Karpas-422 (cell line): ENCODE results near the gene SQOR. TPM values are rescaled to one million over a fixed set of nuclear protein-coding genes. Genes with fewer than 3 reads are reported as not detected.

Source experiments
- DNase-seq: peaks from one replicate; pipeline ENCODE4 v3.0.0-alpha.2; 2015
- H2AFZ ChIP-seq: fragments of 200-600 bp; sonication (generic); 2 replicates; pipeline ENCODE4 v1.6.1; 2014; ENCODE audit warnings: antibody characterized with exemption, low read length, mixed read lengths
- H3K27ac ChIP-seq: fragments of 200-600 bp; sonication (generic); 2 replicates; pipeline ENCODE4 v1.5.1; 2014; ENCODE audit warnings: mild to moderate bottlenecking, low read length, moderate library complexity
- H3K27me3 ChIP-seq: fragments of 200-600 bp; sonication (generic); 2 replicates; pipeline ENCODE4 v1.6.1; 2014; ENCODE audit warnings: low read length, mixed read lengths
- H3K36me3 ChIP-seq: fragments of 200-600 bp; sonication (generic); 2 replicates; pipeline ENCODE4 v1.6.1; 2014; ENCODE audit warnings: low read length, mixed read lengths; ENCODE audit not compliant: insufficient read depth
- H3K4me1 ChIP-seq: fragments of 200-600 bp; sonication (generic); 2 replicates; pipeline ENCODE4 v1.6.1; 2014; ENCODE audit warnings: mild to moderate bottlenecking, low read length, mixed read lengths
- H3K4me2 ChIP-seq: fragments of 200-600 bp; sonication (generic); 2 replicates; pipeline ENCODE4 v1.6.1; 2014; ENCODE audit warnings: low read length, low read depth, mild to moderate bottlenecking; ENCODE audit not compliant: poor library complexity, severe bottlenecking
- H3K4me3 ChIP-seq: fragments of 200-600 bp; sonication (generic); 2 replicates; pipeline ENCODE4 v1.5.1; 2014; ENCODE audit warnings: mild to moderate bottlenecking, antibody characterized with exemption, low read length, mixed read lengths
- H3K79me2 ChIP-seq: fragments of 200-600 bp; sonication (generic); 2 replicates; pipeline ENCODE4 v1.6.1; 2014; ENCODE audit warnings: mild to moderate bottlenecking, low read length, mixed read lengths
- H3K9ac ChIP-seq: fragments of 200-600 bp; sonication (generic); 2 replicates; pipeline ENCODE4 v1.6.0; 2014; ENCODE audit warnings: low read length
- H3K9me2 ChIP-seq: fragments of 200-600 bp; sonication (generic), shearing (Covaris generic); replicated peaks from 2 replicates; pipeline ENCODE4 v1.6.0; 2014; ENCODE audit warnings: mild to moderate bottlenecking, low read length, moderate library complexity; ENCODE audit not compliant: insufficient read depth
- H3K9me3 ChIP-seq: fragments of 300-700, 200-600 bp; sonication (generic); 2 replicates; pipeline ENCODE4 v1.6.1; 2014; ENCODE audit warnings: low read length, mixed read lengths
- H4K20me1 ChIP-seq: fragments of 200-600 bp; sonication (generic); 2 replicates; pipeline ENCODE4 v1.6.1; 2014; ENCODE audit warnings: mild to moderate bottlenecking, antibody characterized with exemption, low read length, low read depth; ENCODE audit not compliant: insufficient read depth
- total RNA-seq: library from RNA; depleted of rRNA; stranded (reverse); fragments of >200 nt; shearing (Covaris generic); gene quantifications from 2 replicates; pipeline ENCODE4 v1.2.3, GENCODE V29; 2014; ENCODE audit warnings: low replicate concordance

The SQOR gene
- total RNA-seq, 1 experiment from 2014 or later: 2.1 TPM

GRCh38 chr15:45660231-45660979, 25.6 kb downstream of the SQOR start:
- no peaks in the 10 kb centered on the region for H3K9me3 ChIP-seq
- no peak overlapping the region for H3K9ac ChIP-seq
- H3K4me2 ChIP-seq: no peak overlapping the region
- H3K36me3 ChIP-seq: no peaks in the 10 kb centered on the region
- no peak overlapping the region for H3K27ac ChIP-seq
- no peaks in the 10 kb centered on the region for H3K4me1 ChIP-seq
- H3K27me3 ChIP-seq: no peaks in the 10 kb centered on the region
- H3K79me2 ChIP-seq: no peaks in the 10 kb centered on the region
- no peak overlapping the region for H2AFZ ChIP-seq
- no peaks in the 10 kb centered on the region for H3K9me2 ChIP-seq
- H4K20me1 ChIP-seq: no peaks in the 10 kb centered on the region
- DNase-seq: no peak
- no peak overlapping the region for H3K4me3 ChIP-seq

GRCh38 chr15:45662375-45662774, 27.5 kb downstream of the SQOR start:
- H3K36me3 ChIP-seq: no peaks in the 10 kb centered on the region
- H3K4me1 ChIP-seq: no peaks in the 10 kb centered on the region
- H3K27me3 ChIP-seq: no peaks in the 10 kb centered on the region
- H3K9ac ChIP-seq: no peak overlapping the region
- no peak overlapping the region for H3K4me3 ChIP-seq
- H3K4me2 ChIP-seq: no peak overlapping the region
- H3K79me2 ChIP-seq: no peaks in the 10 kb centered on the region
- no peak for DNase-seq
- H2AFZ ChIP-seq: no peak overlapping the region
- H4K20me1 ChIP-seq: no peaks in the 10 kb centered on the region
- no peaks in the 10 kb centered on the region for H3K9me2 ChIP-seq
- no peaks in the 10 kb centered on the region for H3K9me3 ChIP-seq
- no peak overlapping the region for H3K27ac ChIP-seq

DNA sequence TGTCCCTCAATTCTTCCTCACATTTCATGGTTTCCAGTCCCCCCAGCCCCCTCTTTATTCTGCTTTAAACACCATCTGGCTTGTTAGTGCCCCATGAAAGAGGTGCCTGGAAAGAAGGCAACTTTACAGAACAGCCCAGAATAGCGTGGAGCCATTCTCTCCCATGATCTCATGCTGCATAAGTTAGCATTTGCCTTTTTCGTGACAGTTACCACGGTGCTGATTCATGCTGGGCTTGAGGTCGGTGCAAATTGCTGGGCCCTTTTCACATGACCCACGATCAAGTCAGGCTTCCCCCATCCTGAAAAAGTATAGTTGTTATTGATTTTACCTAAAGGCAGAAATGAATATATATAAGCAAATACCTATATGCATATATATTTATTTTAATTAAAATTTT, 29.6 kb downstream of the SQOR start:
- Histone ChIP-seq H3K9ac (no peak overlapping the region), H3K79me2 (no peaks in the 10 kb centered on the region), H3K4me3 (no peak overlapping the region), H3K27ac (no peak overlapping the region), H2AFZ (no peak overlapping the region), H3K4me2 (no peak overlapping the region), H3K27me3 (no peaks in the 10 kb centered on the region), H4K20me1 (no peaks in the 10 kb centered on the region), H3K9me2 (no peaks in the 10 kb centered on the region), H3K4me1 (no peaks in the 10 kb centered on the region), H3K9me3 (no peaks in the 10 kb centered on the region), H3K36me3 (no peaks in the 10 kb centered on the region)
- no peak for DNase-seq

DNA sequence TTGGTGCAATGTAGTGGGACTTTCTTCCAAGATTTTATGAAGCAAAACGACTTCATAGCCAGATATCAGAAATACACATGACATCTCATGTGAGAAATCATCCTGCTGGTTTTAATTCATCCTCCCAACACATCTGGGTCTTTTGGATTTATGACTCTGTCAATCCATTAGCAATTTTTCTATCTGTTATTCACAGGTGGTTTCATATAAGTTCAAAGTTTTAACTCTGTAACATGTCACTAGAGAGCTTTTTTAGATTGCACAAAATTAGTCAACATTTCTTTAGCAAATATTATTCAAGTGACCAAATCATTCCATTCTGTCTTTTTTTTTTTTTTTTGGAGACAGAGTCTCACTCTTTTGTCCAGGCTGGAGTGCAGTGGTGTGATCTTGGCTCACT, 30.4 kb downstream of the SQOR start:
- Histone ChIP-seq H2AFZ (no peak overlapping the region), H3K9me2 (no peaks in the 10 kb centered on the region), H3K27ac (no peak overlapping the region), H3K4me2 (no peak overlapping the region), H3K36me3 (no peaks in the 10 kb centered on the region), H3K9me3 (no peaks in the 10 kb centered on the region), H4K20me1 (no peaks in the 10 kb centered on the region), H3K79me2 (no peaks in the 10 kb centered on the region), H3K4me3 (no peak overlapping the region), H3K4me1 (no peaks in the 10 kb centered on the region), H3K27me3 (no peaks in the 10 kb centered on the region), H3K9ac (no peak overlapping the region)
- DNase-seq: no peak

DNA sequence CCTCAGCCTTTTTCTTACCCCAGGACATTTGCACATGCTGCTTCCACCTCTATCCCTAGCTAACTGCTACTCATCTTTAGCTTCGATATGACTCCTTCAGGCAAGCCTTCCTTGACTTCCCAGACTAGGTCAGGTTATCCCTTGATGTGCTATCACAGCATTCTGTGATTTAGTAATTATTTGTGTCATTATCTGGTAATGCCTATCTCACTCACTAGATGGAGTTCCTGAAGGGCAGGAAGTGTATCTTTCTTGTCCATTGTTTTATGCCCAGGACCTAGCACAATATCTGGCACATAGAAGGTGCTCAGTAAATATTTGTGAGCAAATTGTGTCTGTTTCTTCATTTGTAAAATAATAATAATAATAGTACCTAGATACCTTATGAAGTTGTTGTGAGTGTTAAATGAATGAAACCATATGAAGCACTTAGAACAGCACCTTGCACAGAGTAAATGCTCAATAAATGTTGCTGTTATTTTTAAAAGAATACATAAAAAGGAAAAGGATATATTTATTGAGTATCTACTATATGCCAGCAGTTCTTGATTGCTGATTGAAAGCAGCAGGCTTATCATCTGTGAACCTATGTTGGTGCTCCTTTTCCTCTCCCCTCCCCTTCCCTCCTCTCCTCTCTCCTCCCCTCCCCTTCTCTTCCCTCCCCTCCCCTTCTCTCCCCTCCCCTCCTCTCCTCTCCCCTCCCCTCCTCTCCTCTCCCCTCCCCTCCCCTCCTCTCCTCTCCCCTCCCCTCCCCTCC, 31.5 kb downstream of the SQOR start:
- Histone ChIP-seq H3K27ac (no peak overlapping the region), H4K20me1 (no peaks in the 10 kb centered on the region), H3K4me3 (no peak overlapping the region), H3K27me3 (no peaks in the 10 kb centered on the region), H3K4me2 (no peak overlapping the region), H3K36me3 (no peaks in the 10 kb centered on the region), H3K9ac (no peak overlapping the region), H3K9me2 (no peaks in the 10 kb centered on the region), H3K9me3 (no peaks in the 10 kb centered on the region), H2AFZ (no peak overlapping the region), H3K79me2 (no peaks in the 10 kb centered on the region), H3K4me1 (no peaks in the 10 kb centered on the region)
- no peak for DNase-seq

GRCh38 chr15:45667002-45667401, 32.2 kb downstream of the SQOR start:
- H3K4me2 ChIP-seq: no peak overlapping the region
- no peak overlapping the region for H2AFZ ChIP-seq
- H3K4me3 ChIP-seq: no peak overlapping the region
- H4K20me1 ChIP-seq: no peaks in the 10 kb centered on the region
- no peak overlapping the region for H3K9ac ChIP-seq
- H3K9me3 ChIP-seq: no peaks in the 10 kb centered on the region
- H3K9me2 ChIP-seq: no peaks in the 10 kb centered on the region
- no peaks in the 10 kb centered on the region for H3K36me3 ChIP-seq
- H3K4me1 ChIP-seq: no peaks in the 10 kb centered on the region
- H3K79me2 ChIP-seq: no peaks in the 10 kb centered on the region
- no peak for DNase-seq
- H3K27ac ChIP-seq: no peak overlapping the region
- H3K27me3 ChIP-seq: no peaks in the 10 kb centered on the region

DNA sequence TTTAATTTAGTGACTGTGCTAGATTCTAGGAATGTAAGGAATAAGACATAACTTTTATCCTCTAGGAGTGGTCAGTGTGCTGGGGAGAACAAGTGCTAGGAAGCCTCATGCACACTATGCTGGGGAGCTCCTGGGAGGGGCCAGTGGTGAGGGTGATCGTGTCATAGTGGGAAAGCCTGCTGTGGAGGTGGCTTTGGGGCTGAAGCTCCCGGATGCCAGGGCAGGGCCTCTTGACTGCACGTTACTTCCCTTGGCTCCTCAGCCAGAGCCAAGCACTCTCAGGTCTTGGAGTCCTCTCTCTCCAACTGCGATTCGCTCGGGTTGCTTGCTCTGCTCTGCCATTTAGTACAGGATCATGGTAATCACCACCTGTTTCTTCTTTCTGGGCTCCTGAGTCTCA, 33.6 kb downstream of the SQOR start:
- Histone ChIP-seq H3K4me2 (no peak overlapping the region), H4K20me1 (no peaks in the 10 kb centered on the region), H3K27me3 (no peaks in the 10 kb centered on the region), H3K4me1 (no peaks in the 10 kb centered on the region), H2AFZ (no peak overlapping the region), H3K9me3 (no peaks in the 10 kb centered on the region), H3K36me3 (no peaks in the 10 kb centered on the region), H3K79me2 (no peaks in the 10 kb centered on the region), H3K9me2 (no peaks in the 10 kb centered on the region), H3K27ac (no peak overlapping the region), H3K9ac (no peak overlapping the region), H3K4me3 (no peak overlapping the region)
- DNase-seq: no peak

- Histone ChIP-seq H4K20me1 (no peaks in the 10 kb centered on the region), H2AFZ (no peak overlapping the region), H3K9me3 (no peaks in the 10 kb centered on the region), H3K9me2 (no peaks in the 10 kb centered on the region), H3K79me2 (no peaks in the 10 kb centered on the region), H3K9ac (no peak overlapping the region), H3K27me3 (no peaks in the 10 kb centered on the region), H3K4me1 (no peaks in the 10 kb centered on the region), H3K4me2 (no peak overlapping the region), H3K36me3 (no peaks in the 10 kb centered on the region), H3K27ac (no peak overlapping the region), H3K4me3 (no peak overlapping the region)
- no peak for DNase-seq
Observed at GRCh38 chr15:45669422-45669821, 34.6 kb downstream of the SQOR start.
